ENCODE results near the gene E2F3. TPM values are rescaled to one million over a fixed set of nuclear protein-coding genes. Genes with fewer than 3 reads are reported as not detected.

The E2F3 gene
- total RNA-seq, 4 donors from 2014 or later, result 2.9 to 5.6 (median 4.2) TPM

GRCh38 chr6:20434766-20435165 lies 33.1 kb downstream of the E2F3 start:
- no peaks in the 10 kb centered on the region for H3K4me1 ChIP-seq
- H3K36me3 ChIP-seq, result peaks cover 0 to 4% (median 0%) of the 10 kb centered on the region in 4 donors
- H3K27me3 ChIP-seq, result no peaks in the 10 kb centered on the region
- TF ChIP-seq CTCF (IDR thresholded peaks at IDR 0.05) (no peak), POLR2AphosphoS5 (IDR thresholded peaks at IDR 0.05) (no peak), EP300 (IDR thresholded peaks at IDR 0.05) (no peak), POLR2A (IDR thresholded peaks at IDR 0.05; ENCODE audit: low read depth) (no peak)
- WGBS, result 94% methylated on average over 6 of the region's 6 CpGs
- intact Hi-C loops (cut with DNase I), result no loop called here
- no peak overlapping the region for H3K27ac ChIP-seq (replicated peaks in 1 of 4)
- no peak for DNase-seq (ENCODE audit: extremely low spot score)
- H3K9me3 ChIP-seq, result no peaks in the 10 kb centered on the region
- no peak overlapping the region for H3K4me3 ChIP-seq

- Histone ChIP-seq H3K27ac (replicated peaks in 1 of 4) (no peak overlapping the region), H3K4me3 (no peak overlapping the region), H3K4me1 (peaks cover 0 to 7% (median 0%) of the 10 kb centered on the region in 4 donors), H3K36me3 (no peaks in the 10 kb centered on the region), H3K27me3 (no peaks in the 10 kb centered on the region), H3K9me3 (no peaks in the 10 kb centered on the region)
- DNase-seq (ENCODE audit: extremely low spot score), result no peak
- intact Hi-C loops (cut with DNase I), result no loop called here
- WGBS, result 100% methylated on average over 2 of the region's 2 CpGs
- TF ChIP-seq EP300 (IDR thresholded peaks at IDR 0.05) (no peak), POLR2A (IDR thresholded peaks at IDR 0.05; ENCODE audit: low read depth) (no peak), CTCF (IDR thresholded peaks at IDR 0.05) (no peak), POLR2AphosphoS5 (IDR thresholded peaks at IDR 0.05) (no peak)
Observed at GRCh38 chr6:20436719-20437118, 35.0 kb downstream of the E2F3 start.

- H3K9me3 ChIP-seq, result no peaks in the 10 kb centered on the region
- 98% methylated on average over 7 of the region's 8 CpGs for WGBS
- TF ChIP-seq CTCF (IDR thresholded peaks at IDR 0.05) (no peak), POLR2AphosphoS5 (IDR thresholded peaks at IDR 0.05) (no peak), POLR2A (IDR thresholded peaks at IDR 0.05; ENCODE audit: low read depth) (no peak), EP300 (IDR thresholded peaks at IDR 0.05) (no peak)
- DNase-seq (ENCODE audit: extremely low spot score), result no peak
- no peak overlapping the region for H3K27ac ChIP-seq (replicated peaks in 1 of 4)
- no peak overlapping the region for H3K4me3 ChIP-seq
- H3K27me3 ChIP-seq, result no peaks in the 10 kb centered on the region
- H3K36me3 ChIP-seq, result no peaks in the 10 kb centered on the region
- peaks cover 0 to 7% (median 0%) of the 10 kb centered on the region in 4 donors for H3K4me1 ChIP-seq
- intact Hi-C loops (cut with DNase I), result no loop called here
Observed at GRCh38 chr6:20437639-20438038, 36.0 kb downstream of the E2F3 start.

- H3K4me1 ChIP-seq, result peaks cover 0 to 7% (median 0%) of the 10 kb centered on the region in 4 donors
- intact Hi-C loops (cut with DNase I), result no loop called here
- H3K27ac ChIP-seq (replicated peaks in 1 of 4), result no peak overlapping the region
- H3K9me3 ChIP-seq, result no peaks in the 10 kb centered on the region
- no peak for DNase-seq (ENCODE audit: extremely low spot score)
- H3K4me3 ChIP-seq, result no peak overlapping the region
- WGBS, result 83% methylated on average over 4 of the region's 4 CpGs
- no peaks in the 10 kb centered on the region for H3K36me3 ChIP-seq
- H3K27me3 ChIP-seq, result no peaks in the 10 kb centered on the region
- TF ChIP-seq POLR2AphosphoS5 (IDR thresholded peaks at IDR 0.05) (no peak), EP300 (IDR thresholded peaks at IDR 0.05) (no peak), CTCF (IDR thresholded peaks at IDR 0.05) (no peak), POLR2A (IDR thresholded peaks at IDR 0.05; ENCODE audit: low read depth) (no peak)
Observed at GRCh38 chr6:20438462-20439070, 36.9 kb downstream of the E2F3 start.

GRCh38 chr6:20439558-20439957 lies 37.9 kb downstream of the E2F3 start:
- intact Hi-C loops (cut with DNase I), result no loop called here
- no peak for TF ChIP-seq EP300 (IDR thresholded peaks at IDR 0.05)
- no peak for TF ChIP-seq POLR2A (IDR thresholded peaks at IDR 0.05; ENCODE audit: low read depth)
- TF ChIP-seq CTCF (IDR thresholded peaks at IDR 0.05), result no peak
- no peak for TF ChIP-seq POLR2AphosphoS5 (IDR thresholded peaks at IDR 0.05)
- 96% methylated on average over 3 of the region's 3 CpGs for WGBS

More at GRCh38 chr6:20439558-20439957, 37.9 kb downstream of the E2F3 start:
- Histone ChIP-seq H3K4me1 (peaks cover 0 to 7% (median 0%) of the 10 kb centered on the region in 4 donors), H3K27ac (replicated peaks in 1 of 4) (no peak overlapping the region), H3K36me3 (no peaks in the 10 kb centered on the region), H3K9me3 (no peaks in the 10 kb centered on the region), H3K4me3 (no peak overlapping the region), H3K27me3 (no peaks in the 10 kb centered on the region)
- no peak for DNase-seq (ENCODE audit: extremely low spot score)

Data from esophagus muscularis mucosa (tissue), 4 donors.